ENCODE measurements around the gene NME2.

NME2 gene

GRCh38 chr17:51128076-51128475 lies 38.1 kb upstream of the NME2 start:
- Histone ChIP-seq H3K4me3 (ENCODE audit: severe bottlenecking) (no peak overlapping the region), H3K27me3 (ENCODE audit: insufficient read depth, poor library complexity, severe bottlenecking) (no peaks in the 10 kb centered on the region), H3K4me1 (ENCODE audit: insufficient read depth, poor library complexity, severe bottlenecking) (no peaks in the 10 kb centered on the region), H3K36me3 (ENCODE audit: low read depth) (no peaks in the 10 kb centered on the region), H3K9me3 (ENCODE audit: severe bottlenecking) (no peaks in the 10 kb centered on the region), H3K27ac (ENCODE audit: poor library complexity, severe bottlenecking) (no peak overlapping the region)
- DNase-seq (ENCODE audit: low spot score) (no peak), ATAC-seq (ENCODE audit: low read depth) (no peak)
- TF ChIP-seq, protein P1, sequence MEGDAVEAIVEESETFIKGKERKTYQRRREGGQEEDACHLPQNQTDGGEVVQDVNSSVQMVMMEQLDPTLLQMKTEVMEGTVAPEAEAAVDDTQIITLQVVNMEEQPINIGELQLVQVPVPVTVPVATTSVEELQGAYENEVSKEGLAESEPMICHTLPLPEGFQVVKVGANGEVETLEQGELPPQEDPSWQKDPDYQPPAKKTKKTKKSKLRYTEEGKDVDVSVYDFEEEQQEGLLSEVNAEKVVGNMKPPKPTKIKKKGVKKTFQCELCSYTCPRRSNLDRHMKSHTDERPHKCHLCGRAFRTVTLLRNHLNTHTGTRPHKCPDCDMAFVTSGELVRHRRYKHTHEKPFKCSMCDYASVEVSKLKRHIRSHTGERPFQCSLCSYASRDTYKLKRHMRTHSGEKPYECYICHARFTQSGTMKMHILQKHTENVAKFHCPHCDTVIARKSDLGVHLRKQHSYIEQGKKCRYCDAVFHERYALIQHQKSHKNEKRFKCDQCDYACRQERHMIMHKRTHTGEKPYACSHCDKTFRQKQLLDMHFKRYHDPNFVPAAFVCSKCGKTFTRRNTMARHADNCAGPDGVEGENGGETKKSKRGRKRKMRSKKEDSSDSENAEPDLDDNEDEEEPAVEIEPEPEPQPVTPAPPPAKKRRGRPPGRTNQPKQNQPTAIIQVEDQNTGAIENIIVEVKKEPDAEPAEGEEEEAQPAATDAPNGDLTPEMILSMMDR (IDR thresholded peaks at IDR 0.05; ENCODE audit: poor library complexity, severe bottlenecking), result no peak

DNA sequence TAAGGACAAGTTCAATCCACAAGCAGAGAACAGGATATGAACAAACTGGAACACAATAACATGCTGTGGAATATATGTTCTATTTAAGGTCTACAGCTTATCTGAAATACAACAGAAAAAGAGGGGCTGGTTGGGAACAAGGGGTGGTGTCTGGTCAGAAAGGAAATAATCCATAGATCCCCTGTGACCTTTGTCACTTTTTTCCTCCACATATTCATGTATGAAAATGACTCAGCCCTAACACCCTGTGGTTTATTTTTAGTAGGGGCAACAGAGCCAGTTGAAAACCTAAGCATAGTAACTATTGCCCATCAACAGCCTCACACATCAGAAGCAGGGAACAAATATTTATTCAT lies 33.3 kb upstream of the NME2 start:
- no peak for DNase-seq (ENCODE audit: low spot score)
- no peak overlapping the region for H3K27ac ChIP-seq (ENCODE audit: poor library complexity, severe bottlenecking)
- H3K36me3 ChIP-seq (ENCODE audit: low read depth), result no peaks in the 10 kb centered on the region
- no peaks in the 10 kb centered on the region for H3K27me3 ChIP-seq (ENCODE audit: insufficient read depth, poor library complexity, severe bottlenecking)
- H3K4me3 ChIP-seq (ENCODE audit: severe bottlenecking), result no peak overlapping the region
- ATAC-seq (ENCODE audit: low read depth), result no peak
- H3K9me3 ChIP-seq (ENCODE audit: severe bottlenecking), result no peaks in the 10 kb centered on the region
- H3K4me1 ChIP-seq (ENCODE audit: insufficient read depth, poor library complexity, severe bottlenecking), result no peaks in the 10 kb centered on the region
- TF ChIP-seq, protein P1 (IDR thresholded peaks at IDR 0.05; ENCODE audit: poor library complexity, severe bottlenecking), result no peak

- Histone ChIP-seq H3K9me3 (ENCODE audit: severe bottlenecking) (no peaks in the 10 kb centered on the region), H3K4me1 (ENCODE audit: insufficient read depth, poor library complexity, severe bottlenecking) (no peaks in the 10 kb centered on the region), H3K27me3 (ENCODE audit: insufficient read depth, poor library complexity, severe bottlenecking) (no peaks in the 10 kb centered on the region), H3K36me3 (ENCODE audit: low read depth) (no peaks in the 10 kb centered on the region), H3K4me3 (ENCODE audit: severe bottlenecking) (no peak overlapping the region), H3K27ac (ENCODE audit: poor library complexity, severe bottlenecking) (no peak overlapping the region)
- TF ChIP-seq, protein P1 (IDR thresholded peaks at IDR 0.05; ENCODE audit: poor library complexity, severe bottlenecking), result no peak
- ATAC-seq (ENCODE audit: low read depth) (no peak), DNase-seq (ENCODE audit: low spot score) (no peak)
Observed at GRCh38 chr17:51133365-51133764, 32.8 kb upstream of the NME2 start.

DNA sequence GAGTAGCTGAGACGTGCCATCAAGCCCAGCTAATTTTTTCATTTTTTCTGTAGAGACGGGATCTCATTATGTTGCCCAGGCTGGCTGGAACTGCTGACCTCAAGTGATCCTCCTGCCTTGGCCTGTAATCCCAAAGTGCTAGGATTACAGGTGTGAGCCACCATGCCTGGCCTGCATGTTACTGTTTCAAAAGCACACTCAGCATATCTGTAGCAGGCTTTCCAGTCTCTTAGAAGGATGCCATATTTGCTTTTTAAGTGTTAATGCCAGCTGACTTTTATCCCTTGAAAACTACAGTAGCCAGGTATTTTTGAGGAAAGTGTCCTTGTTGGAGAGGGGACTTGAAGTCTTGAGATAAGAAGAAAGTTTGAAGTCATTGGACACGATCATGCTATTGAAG lies 30.3 kb upstream of the NME2 start:
- no peak for DNase-seq (ENCODE audit: low spot score)
- Histone ChIP-seq H3K9me3 (ENCODE audit: severe bottlenecking) (no peaks in the 10 kb centered on the region), H3K4me3 (ENCODE audit: severe bottlenecking) (no peak overlapping the region), H3K27me3 (ENCODE audit: insufficient read depth, poor library complexity, severe bottlenecking) (no peaks in the 10 kb centered on the region), H3K4me1 (ENCODE audit: insufficient read depth, poor library complexity, severe bottlenecking) (no peaks in the 10 kb centered on the region), H3K27ac (ENCODE audit: poor library complexity, severe bottlenecking) (no peak overlapping the region), H3K36me3 (ENCODE audit: low read depth) (no peaks in the 10 kb centered on the region)
- ATAC-seq (ENCODE audit: low read depth), result no peak
- TF ChIP-seq, protein P1 (IDR thresholded peaks at IDR 0.05; ENCODE audit: poor library complexity, severe bottlenecking), result no peak

GRCh38 chr17:51142597-51142996 lies 23.6 kb upstream of the NME2 start:
- H3K4me3 ChIP-seq (ENCODE audit: severe bottlenecking), result no peak overlapping the region
- ATAC-seq (ENCODE audit: low read depth) (no peak), DNase-seq (ENCODE audit: low spot score) (no peak)
- H3K4me1 ChIP-seq (ENCODE audit: insufficient read depth, poor library complexity, severe bottlenecking), result no peaks in the 10 kb centered on the region
- TF ChIP-seq, protein P1 (IDR thresholded peaks at IDR 0.05; ENCODE audit: poor library complexity, severe bottlenecking), result no peak
- H3K9me3 ChIP-seq (ENCODE audit: severe bottlenecking), result no peaks in the 10 kb centered on the region
- H3K36me3 ChIP-seq (ENCODE audit: low read depth), result no peaks in the 10 kb centered on the region
- H3K27ac ChIP-seq (ENCODE audit: poor library complexity, severe bottlenecking), result no peak overlapping the region
- no peaks in the 10 kb centered on the region for H3K27me3 ChIP-seq (ENCODE audit: insufficient read depth, poor library complexity, severe bottlenecking)

Data from RWPE2 (cell line).